K562 (cell line): ENCODE data around the gene ME3. TPM values are rescaled to one million over a fixed set of nuclear protein-coding genes. Genes with fewer than 3 reads are reported as not detected.
A peak's percentile ranks its signal among the peaks of the same experiment; 100 is the strongest.

Experiments used
- AFF1 ChIP-seq, 2 experiments: fragments of 450-650 bp; IDR thresholded peaks; 2 replicates each; pipeline ENCODE4 v1.6.1; 2018; ENCODE audit warnings: mild to moderate bottlenecking in 2 of 2, low read depth in 1 of 2; ENCODE audit not compliant: partially characterized antibody in 2 of 2
- CEBPZ ChIP-seq: fragments of 150-350 bp; IDR thresholded peaks from 2 replicates; pipeline ENCODE4 v1.6.1; 2014; ENCODE audit warnings: low read depth, mild to moderate bottlenecking, low read length, borderline replicate concordance
- DACH1 ChIP-seq: fragments of 450-650 bp; IDR thresholded peaks from 2 replicates; pipeline ENCODE4 v1.6.1; 2018; ENCODE audit not compliant: partially characterized antibody
- GATA2 ChIP-seq: sonication (generic); formaldehyde crosslinking; IDR thresholded peaks from 2 replicates; pipeline ENCODE4 v1.4.0; 2020; ENCODE audit warnings: mild to moderate bottlenecking, missing genetic modification reagents
- ZNF134 ChIP-seq: fragments of 250-450 bp; sonication (Bioruptor Pico); conservative IDR thresholded peaks from 2 replicates; pipeline ENCODE4 v1.4.0; 2020
- ZNF318 ChIP-seq, 2 experiments: fragments of 450-650 bp; IDR thresholded peaks; 2 replicates each; pipeline ENCODE4 v1.6.1; 2016; ENCODE audit warnings: mild to moderate bottlenecking in 2 of 2, borderline replicate concordance in 1 of 2, low read depth in 1 of 2, moderate library complexity in 1 of 2
- ZNF398 ChIP-seq: fragments of 250-450 bp; sonication (Bioruptor Pico); IDR thresholded peaks from 2 replicates; pipeline ENCODE4 v1.8.0; 2021; ENCODE audit warnings: moderate library complexity, mild to moderate bottlenecking, inconsistent platforms
- polyA plus RNA-seq, 8 experiments: library from polyadenylated mRNA; depleted of rRNA in 4 of 8; stranded (reverse) in 5 of 8; unstranded in 3 of 8; fragments of >200 nt; fragmentation: Nextera tagmentation in 2 of 8; fragmentation: Illumina TruSeq in 1 of 8; extraction: Ambion mirVana in 2 of 8; extraction: Trizol in 1 of 8; gene quantifications; 2 replicates each; pipeline versions ENCODE4 v1.2.1 to v1.2.3, GENCODE V29; 2011 to 2014; ENCODE audit warnings: inconsistent platforms in 1 of 8, missing spikeins in 1 of 8
- total RNA-seq, 7 experiments: library from RNA; depleted of rRNA in 6 of 7; stranded (reverse); fragments of >200 nt in 6 of 7; fragmentation: Illumina TruSeq in 2 of 7; extraction: Trizol in 2 of 7; gene quantifications; 2 replicates each; pipeline versions ENCODE4 v1.2.1 to v1.2.3, GENCODE V29; 2011 to 2021; ENCODE audit warnings: low replicate concordance in 1 of 7

ME3 gene
- total and polyA plus RNA-seq, 9 of the 15 experiments (the other 6 are each of a cell fraction or from before 2014, with no cell fraction given) = not detected

GRCh38 chr11:86519064-86519911 is 153.1 kb downstream of the ME3 start (continued):
- no peak for TF ChIP-seq CEBPZ
- TF ChIP-seq ZNF134 = no peak
- no peak for TF ChIP-seq ZNF398
- TF ChIP-seq ZNF318 (IDR thresholded peaks at IDR 0.05; ENCODE audit: borderline replicate concordance in 1 of 2, low read depth in 1 of 2) = no peak
- TF ChIP-seq DACH1 = no peak
- no peak for TF ChIP-seq AFF1 (IDR thresholded peaks at IDR 0.05; ENCODE audit: low read depth in 1 of 2, partially characterized antibody in 2 of 2)
- TF ChIP-seq GATA2 = peak; percentile 40; the same call in 1 of the 2 replicates
